DND-41 (cell line): ENCODE results near the gene PHLDB3.

Experiments
- ATAC-seq: fragments of 200-7000 bp; cut with Tn5 transposase; 3 replicates; pipeline ENCODE4 v1.9.1; 2021; ENCODE audit warnings: low read depth; ENCODE audit not compliant: insufficient read depth
- DNase-seq: peaks from one replicate; pipeline ENCODE4 v3.0.0-alpha.2; 2020
- H2AFZ ChIP-seq: 2 replicates; pipeline ENCODE4 v1.6.0; 2012; ENCODE audit warnings: low read depth, low read length
- H3K27ac ChIP-seq: 2 replicates; pipeline ENCODE4 v1.5.1; 2012; ENCODE audit warnings: low read length, inconsistent platforms
- H3K27me3 ChIP-seq: fragments of 200-600 bp; sonication (generic); 2 replicates; pipeline ENCODE4 v1.6.0; 2012; ENCODE audit warnings: low read length, mild to moderate bottlenecking, inconsistent platforms; ENCODE audit not compliant: insufficient read depth, poor library complexity
- H3K36me3 ChIP-seq: 2 replicates; pipeline ENCODE4 v1.5.1; 2012; ENCODE audit warnings: low read length, inconsistent platforms; ENCODE audit not compliant: insufficient read depth
- H3K4me1 ChIP-seq: 2 replicates; pipeline ENCODE4 v1.5.1; 2012; ENCODE audit warnings: mild to moderate bottlenecking, low read length; ENCODE audit not compliant: insufficient read depth
- H3K4me2 ChIP-seq: 2 replicates; pipeline ENCODE4 v1.6.0; 2012; ENCODE audit warnings: mild to moderate bottlenecking, moderate library complexity, low read length, inconsistent platforms; ENCODE audit not compliant: insufficient read depth
- H3K4me3 ChIP-seq, 2 experiments: fragments of 200-600 bp in 1 of 2; shearing (Covaris generic) in 1 of 2; 2 replicates each; pipeline ENCODE4 v1.5.1; 2012 to 2016; ENCODE audit warnings: inconsistent platforms in 2 of 2, low read length in 2 of 2, mild to moderate bottlenecking in 2 of 2, low read depth in 1 of 2, moderate library complexity in 1 of 2
- H3K79me2 ChIP-seq: 2 replicates; pipeline ENCODE4 v1.6.0; 2012; ENCODE audit warnings: low read length, inconsistent platforms; ENCODE audit not compliant: insufficient read depth
- H3K9ac ChIP-seq: 2 replicates; pipeline ENCODE4 v1.6.0; 2012; ENCODE audit warnings: low read depth, mild to moderate bottlenecking, inconsistent platforms, low read length, moderate library complexity
- H3K9me3 ChIP-seq: 2 replicates; pipeline ENCODE4 v1.5.1; 2012; ENCODE audit warnings: low read length, moderate library complexity, mild to moderate bottlenecking, inconsistent platforms; ENCODE audit not compliant: insufficient read depth, severe bottlenecking
- H4K20me1 ChIP-seq: 2 replicates; pipeline ENCODE4 v1.6.0; 2012; ENCODE audit warnings: low read length; ENCODE audit not compliant: insufficient read depth
- CTCF ChIP-seq: IDR thresholded peaks from 2 replicates; pipeline ENCODE4 v1.5.1; 2012; ENCODE audit warnings: borderline replicate concordance, low read length, moderate library complexity, mild to moderate bottlenecking; ENCODE audit not compliant: poor library complexity, severe bottlenecking; ENCODE audit errors: extremely low read depth
- EZH2 ChIP-seq: IDR thresholded peaks from 3 replicates; pipeline ENCODE4 v1.6.1; 2012; ENCODE audit warnings: borderline replicate concordance, low read depth, mild to moderate bottlenecking, moderate library complexity, low read length, inconsistent platforms; ENCODE audit not compliant: severe bottlenecking

Gene PHLDB3

GRCh38 chr19:43462383-43462782, 42.2 kb downstream of the PHLDB3 start:
- Histone ChIP-seq H3K36me3 (no peaks in the 10 kb centered on the region), H3K27ac (no peak overlapping the region), H3K79me2 (no peaks in the 10 kb centered on the region), H3K4me2 (no peak overlapping the region), H3K4me3 (no peak overlapping the region), H3K9ac (no peak overlapping the region), H3K9me3 (no peaks in the 10 kb centered on the region), H4K20me1 (no peaks in the 10 kb centered on the region), H2AFZ (no peak overlapping the region), H3K27me3 (no peaks in the 10 kb centered on the region), H3K4me1 (peaks cover 18% of the 10 kb centered on the region)
- no peak for TF ChIP-seq CTCF
- TF ChIP-seq EZH2: no peak
- DNase-seq (no peak), ATAC-seq (no peak)

- Histone ChIP-seq H3K27me3 (no peaks in the 10 kb centered on the region), H3K27ac (no peak overlapping the region), H3K4me3 (no peak overlapping the region), H2AFZ (no peak overlapping the region), H3K9me3 (no peaks in the 10 kb centered on the region), H4K20me1 (no peaks in the 10 kb centered on the region), H3K9ac (no peak overlapping the region), H3K4me2 (no peak overlapping the region), H3K79me2 (no peaks in the 10 kb centered on the region), H3K4me1 (peaks cover 18% of the 10 kb centered on the region), H3K36me3 (no peaks in the 10 kb centered on the region)
- no peak for DNase-seq
- ATAC-seq: no peak
- TF ChIP-seq EZH2: no peak
- TF ChIP-seq CTCF: no peak
Observed at GRCh38 chr19:43461303-43461702, 43.2 kb downstream of the PHLDB3 start.

DNA sequence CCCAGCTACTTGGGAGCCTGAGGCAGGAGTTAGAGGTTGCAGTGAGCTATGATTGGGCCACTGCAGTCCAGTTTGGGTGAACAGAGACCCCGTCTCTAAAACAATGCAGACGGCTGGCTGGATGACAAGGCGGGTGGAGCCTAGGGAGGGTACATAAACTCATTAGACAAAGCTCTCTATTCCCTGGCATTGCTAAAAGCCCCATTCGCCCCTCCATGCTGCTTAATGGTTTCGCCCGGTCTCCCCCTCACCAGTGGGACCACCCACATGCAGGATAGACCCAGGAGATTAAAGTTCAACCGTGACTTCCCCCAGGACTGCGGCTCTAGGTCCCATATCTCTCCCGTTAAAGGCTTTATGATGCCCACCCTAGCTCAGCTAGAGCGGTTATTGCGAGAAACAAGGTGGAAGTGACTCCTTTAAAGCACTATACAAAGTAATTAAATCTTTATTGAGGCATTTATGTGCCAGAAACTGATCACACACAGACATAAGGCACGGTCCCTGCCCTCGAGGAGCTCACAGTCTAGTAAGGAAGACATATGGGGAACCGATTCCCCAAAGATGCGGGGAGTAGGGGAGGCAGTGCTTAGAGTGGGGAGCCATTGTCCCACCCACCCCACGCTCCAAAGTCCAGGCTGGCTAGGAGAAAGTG, 44.1 kb downstream of the PHLDB3 start:
- H3K4me1 ChIP-seq: peaks cover 18% of the 10 kb centered on the region
- no peaks in the 10 kb centered on the region for H4K20me1 ChIP-seq
- no peak for TF ChIP-seq EZH2
- no peak for DNase-seq
- no peak overlapping the region for H3K4me3 ChIP-seq
- H3K27me3 ChIP-seq: no peaks in the 10 kb centered on the region
- ATAC-seq: no peak
- H3K4me2 ChIP-seq: no peak overlapping the region
- no peaks in the 10 kb centered on the region for H3K36me3 ChIP-seq
- H3K79me2 ChIP-seq: no peaks in the 10 kb centered on the region
- H3K27ac ChIP-seq: no peak overlapping the region
- H3K9ac ChIP-seq: no peak overlapping the region
- no peak overlapping the region for H2AFZ ChIP-seq
- H3K9me3 ChIP-seq: no peaks in the 10 kb centered on the region

DNA sequence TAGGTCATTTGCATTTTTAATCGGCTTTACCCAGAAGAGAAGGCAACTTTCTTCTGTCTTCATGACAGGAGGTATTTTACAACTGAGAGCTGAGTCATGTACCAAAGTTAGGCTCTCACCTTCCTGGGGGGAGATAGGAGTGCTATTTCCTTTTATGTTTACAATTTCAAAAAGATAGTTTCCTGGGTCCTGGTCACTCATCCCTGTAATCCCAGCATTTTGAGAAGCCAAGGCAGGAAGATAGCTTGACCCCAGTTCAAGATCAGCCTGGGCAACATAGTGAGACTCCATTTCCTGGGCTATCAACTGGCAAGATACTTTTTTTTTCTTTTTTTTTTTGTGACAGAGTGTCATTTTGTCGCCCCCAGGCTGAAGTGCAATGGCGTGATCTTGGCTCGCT, 46.7 kb downstream of the PHLDB3 start:
- no peaks in the 10 kb centered on the region for H3K27me3 ChIP-seq
- no peak overlapping the region for H3K9ac ChIP-seq
- no peak overlapping the region for H3K27ac ChIP-seq
- DNase-seq (no peak), ATAC-seq (no peak)
- H3K4me1 ChIP-seq: no peaks in the 10 kb centered on the region
- TF ChIP-seq CTCF (no peak), EZH2 (no peak)
- no peaks in the 10 kb centered on the region for H3K79me2 ChIP-seq
- H3K9me3 ChIP-seq: no peaks in the 10 kb centered on the region
- no peak overlapping the region for H2AFZ ChIP-seq
- no peak overlapping the region for H3K4me3 ChIP-seq
- H3K4me2 ChIP-seq: no peak overlapping the region
- no peaks in the 10 kb centered on the region for H4K20me1 ChIP-seq
- no peaks in the 10 kb centered on the region for H3K36me3 ChIP-seq
